Measurements from ENCODE around the gene ZGLP1. TPM values are rescaled to one million over a fixed set of nuclear protein-coding genes. Genes with fewer than 3 reads are reported as not detected.

The ZGLP1 gene
- total RNA-seq, 1 experiment from 2014 or later: 1.3 TPM

DNA sequence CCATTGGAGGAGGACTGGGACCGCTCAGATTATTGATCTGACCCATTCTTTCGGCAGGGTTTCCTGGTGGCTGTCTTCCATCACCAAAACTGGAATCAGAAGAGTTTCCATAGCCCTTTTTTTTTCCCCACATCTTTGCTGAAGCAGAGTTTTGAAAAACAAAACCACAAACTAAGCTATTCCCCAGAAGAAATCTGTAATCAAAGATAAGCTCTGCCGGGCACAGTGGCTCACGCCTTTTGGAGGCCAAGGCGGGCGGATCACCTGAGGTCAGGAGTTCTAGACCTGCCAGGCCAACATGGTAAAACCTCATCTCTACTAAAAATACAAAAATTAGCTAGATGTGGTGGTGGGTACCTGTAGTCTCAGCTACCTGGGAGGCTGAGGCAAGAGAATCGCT is 42.9 kb downstream of the ZGLP1 start:
- intact Hi-C loops (cut with micrococcal nuclease; ENCODE audit: unreplicated experiment): no loop called here
- TF ChIP-seq POLR2AphosphoS5 (IDR thresholded peaks at IDR 0.05; ENCODE audit: low read depth, low read length): no peak
- no peak for TF ChIP-seq TCF7L2 (IDR thresholded peaks at IDR 0.05; ENCODE audit: low read depth, low read length)
- TF ChIP-seq, protein P1, sequence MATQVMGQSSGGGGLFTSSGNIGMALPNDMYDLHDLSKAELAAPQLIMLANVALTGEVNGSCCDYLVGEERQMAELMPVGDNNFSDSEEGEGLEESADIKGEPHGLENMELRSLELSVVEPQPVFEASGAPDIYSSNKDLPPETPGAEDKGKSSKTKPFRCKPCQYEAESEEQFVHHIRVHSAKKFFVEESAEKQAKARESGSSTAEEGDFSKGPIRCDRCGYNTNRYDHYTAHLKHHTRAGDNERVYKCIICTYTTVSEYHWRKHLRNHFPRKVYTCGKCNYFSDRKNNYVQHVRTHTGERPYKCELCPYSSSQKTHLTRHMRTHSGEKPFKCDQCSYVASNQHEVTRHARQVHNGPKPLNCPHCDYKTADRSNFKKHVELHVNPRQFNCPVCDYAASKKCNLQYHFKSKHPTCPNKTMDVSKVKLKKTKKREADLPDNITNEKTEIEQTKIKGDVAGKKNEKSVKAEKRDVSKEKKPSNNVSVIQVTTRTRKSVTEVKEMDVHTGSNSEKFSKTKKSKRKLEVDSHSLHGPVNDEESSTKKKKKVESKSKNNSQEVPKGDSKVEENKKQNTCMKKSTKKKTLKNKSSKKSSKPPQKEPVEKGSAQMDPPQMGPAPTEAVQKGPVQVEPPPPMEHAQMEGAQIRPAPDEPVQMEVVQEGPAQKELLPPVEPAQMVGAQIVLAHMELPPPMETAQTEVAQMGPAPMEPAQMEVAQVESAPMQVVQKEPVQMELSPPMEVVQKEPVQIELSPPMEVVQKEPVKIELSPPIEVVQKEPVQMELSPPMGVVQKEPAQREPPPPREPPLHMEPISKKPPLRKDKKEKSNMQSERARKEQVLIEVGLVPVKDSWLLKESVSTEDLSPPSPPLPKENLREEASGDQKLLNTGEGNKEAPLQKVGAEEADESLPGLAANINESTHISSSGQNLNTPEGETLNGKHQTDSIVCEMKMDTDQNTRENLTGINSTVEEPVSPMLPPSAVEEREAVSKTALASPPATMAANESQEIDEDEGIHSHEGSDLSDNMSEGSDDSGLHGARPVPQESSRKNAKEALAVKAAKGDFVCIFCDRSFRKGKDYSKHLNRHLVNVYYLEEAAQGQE (IDR thresholded peaks at IDR 0.05; ENCODE audit: insufficient read depth in 1 of 2, low read depth in 2 of 2, low read length in 1 of 2): no peak
- no peak for TF ChIP-seq SIN3A (IDR thresholded peaks at IDR 0.05; ENCODE audit: borderline replicate concordance, insufficient read depth, low read depth, low read length)
- TF ChIP-seq, protein P2, sequence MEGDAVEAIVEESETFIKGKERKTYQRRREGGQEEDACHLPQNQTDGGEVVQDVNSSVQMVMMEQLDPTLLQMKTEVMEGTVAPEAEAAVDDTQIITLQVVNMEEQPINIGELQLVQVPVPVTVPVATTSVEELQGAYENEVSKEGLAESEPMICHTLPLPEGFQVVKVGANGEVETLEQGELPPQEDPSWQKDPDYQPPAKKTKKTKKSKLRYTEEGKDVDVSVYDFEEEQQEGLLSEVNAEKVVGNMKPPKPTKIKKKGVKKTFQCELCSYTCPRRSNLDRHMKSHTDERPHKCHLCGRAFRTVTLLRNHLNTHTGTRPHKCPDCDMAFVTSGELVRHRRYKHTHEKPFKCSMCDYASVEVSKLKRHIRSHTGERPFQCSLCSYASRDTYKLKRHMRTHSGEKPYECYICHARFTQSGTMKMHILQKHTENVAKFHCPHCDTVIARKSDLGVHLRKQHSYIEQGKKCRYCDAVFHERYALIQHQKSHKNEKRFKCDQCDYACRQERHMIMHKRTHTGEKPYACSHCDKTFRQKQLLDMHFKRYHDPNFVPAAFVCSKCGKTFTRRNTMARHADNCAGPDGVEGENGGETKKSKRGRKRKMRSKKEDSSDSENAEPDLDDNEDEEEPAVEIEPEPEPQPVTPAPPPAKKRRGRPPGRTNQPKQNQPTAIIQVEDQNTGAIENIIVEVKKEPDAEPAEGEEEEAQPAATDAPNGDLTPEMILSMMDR (IDR thresholded peaks at IDR 0.05): no peak
- CTCF ChIA-PET: no interaction called here
- BruUV-seq (replicated peaks): no TSS peak
- DNase-seq (ENCODE audit: low read depth, low spot score): no peak
- Histone ChIP-seq H3K36me3 (ENCODE audit: control insufficient read depth, insufficient read depth, low read length) (no peaks in the 10 kb centered on the region), H3K9me3 (ENCODE audit: control insufficient read depth, insufficient read depth, low read depth, low read length) (no peaks in the 10 kb centered on the region), H3K4me3 (ENCODE audit: low read depth in 2 of 2, low read length in 2 of 2) (no peak overlapping the region), H3K4me1 (ENCODE audit: control insufficient read depth, insufficient read depth, low read length) (peaks cover 4% of the 10 kb centered on the region), H3K27ac (ENCODE audit: low read length) (no peak overlapping the region), H3K27me3 (ENCODE audit: control insufficient read depth, insufficient read depth, low read length) (no peaks in the 10 kb centered on the region)
- no peak for ATAC-seq
- in situ Hi-C loops (cut with HindIII; ENCODE audit: low pct_unique_long_range_greater_than_20kb, low sequenced_read_pairs): no loop called here
- POLR2A ChIA-PET: no interaction called here

DNA sequence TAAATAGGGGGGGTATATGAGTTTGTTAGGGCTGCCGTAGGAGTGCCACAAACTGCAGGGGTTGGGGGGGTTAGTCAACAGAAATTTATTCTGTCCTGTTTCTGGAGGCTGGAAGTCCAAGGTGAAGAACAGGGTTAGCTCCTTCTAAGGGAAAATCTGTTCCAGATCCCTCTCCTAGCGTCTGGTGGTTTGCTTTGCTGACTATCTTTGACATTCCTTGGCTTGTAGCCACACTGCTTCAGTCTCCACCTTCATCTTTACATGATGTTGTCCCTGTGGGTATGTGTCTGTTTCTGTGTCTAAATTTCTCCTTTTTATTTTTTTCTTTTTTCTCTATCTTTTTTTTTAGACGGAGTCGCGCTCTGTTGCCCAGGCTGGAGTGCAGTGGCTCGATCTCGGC is 46.8 kb downstream of the ZGLP1 start:
- intact Hi-C loops (cut with micrococcal nuclease; ENCODE audit: unreplicated experiment) (no loop called here), in situ Hi-C loops (cut with HindIII; ENCODE audit: low pct_unique_long_range_greater_than_20kb, low sequenced_read_pairs) (no loop called here)
- TF ChIP-seq POLR2AphosphoS5 (IDR thresholded peaks at IDR 0.05; ENCODE audit: low read depth, low read length): no peak
- TF ChIP-seq, protein P1 (IDR thresholded peaks at IDR 0.05; ENCODE audit: insufficient read depth in 1 of 2, low read depth in 2 of 2, low read length in 1 of 2): no peak
- TF ChIP-seq, protein P2 (IDR thresholded peaks at IDR 0.05): no peak
- no peak for TF ChIP-seq TCF7L2 (IDR thresholded peaks at IDR 0.05; ENCODE audit: low read depth, low read length)
- no peak for TF ChIP-seq SIN3A (IDR thresholded peaks at IDR 0.05; ENCODE audit: borderline replicate concordance, insufficient read depth, low read depth, low read length)
- no peak overlapping the region for H3K4me3 ChIP-seq (ENCODE audit: low read depth in 2 of 2, low read length in 2 of 2)
- no peaks in the 10 kb centered on the region for H3K36me3 ChIP-seq (ENCODE audit: control insufficient read depth, insufficient read depth, low read length)
- no peak for ATAC-seq
- no peaks in the 10 kb centered on the region for H3K27me3 ChIP-seq (ENCODE audit: control insufficient read depth, insufficient read depth, low read length)
- no TSS peak for BruUV-seq (replicated peaks)
- ChIA-PET CTCF (no interaction called here), POLR2A (no interaction called here)
- no peak for DNase-seq (ENCODE audit: low read depth, low spot score)
- H3K9me3 ChIP-seq (ENCODE audit: control insufficient read depth, insufficient read depth, low read depth, low read length): no peaks in the 10 kb centered on the region
- H3K27ac ChIP-seq (ENCODE audit: low read length): no peak overlapping the region
- H3K4me1 ChIP-seq (ENCODE audit: control insufficient read depth, insufficient read depth, low read length): peaks cover 6% of the 10 kb centered on the region; the same call in 1 of the 2 replicates

Data from Panc1 (cell line).